Gastroesophageal sphincter (tissue), 4 donors: Measurements from ENCODE around the gene DLGAP3. TPM values are rescaled to one million over a fixed set of nuclear protein-coding genes. Genes with fewer than 3 reads are reported as not detected.

Experiments used
- ATAC-seq: fragments of 150-250 bp; one replicate; pipeline ENCODE4 v1.9.1; 2016; ENCODE audit warnings: mild to moderate bottlenecking, moderate library complexity
- H3K27ac ChIP-seq, 4 donors: fragments of 200-600 bp; sonication (generic) in 3 of 4; 1 replicate in 3 of 4; 2 replicates in 1 of 4; pipeline ENCODE4 v1.5.1; 2016 to 2019
- H3K27me3 ChIP-seq: fragments of 200-600 bp; sonication (generic); one replicate; pipeline ENCODE4 v1.5.1; 2019
- H3K36me3 ChIP-seq, 2 donors: fragments of 200-600 bp; sonication (generic); one replicate each; pipeline ENCODE4 v1.5.1; 2019; ENCODE audit warnings: control low read depth in 1 of 2
- H3K4me1 ChIP-seq, 3 donors: fragments of 200-600 bp; sonication (generic); 1 replicate in 2 of 3; 2 replicates in 1 of 3; pipeline ENCODE4 v1.5.1; 2016 to 2019; ENCODE audit warnings: control low read depth in 2 of 3
- H3K4me3 ChIP-seq, 2 donors: fragments of 200-600 bp; sonication (generic); one replicate each; pipeline ENCODE4 v1.5.1; 2019; ENCODE audit warnings: mild to moderate bottlenecking in 1 of 2, moderate library complexity in 1 of 2
- H3K9me3 ChIP-seq, 3 donors: fragments of 200-600 bp; sonication (generic); one replicate each; pipeline ENCODE4 v1.5.1; 2017 to 2019; ENCODE audit warnings: control low read depth in 2 of 3
- EP300 ChIP-seq: sonication (generic); formaldehyde crosslinking; IDR thresholded peaks from one replicate; pipeline ENCODE4 v1.6.1; 2017; ENCODE audit warnings: antibody characterized with exemption, mild to moderate bottlenecking
- POLR2A ChIP-seq, 2 donors: fragments of 450-650 bp; IDR thresholded peaks; one replicate each; pipeline ENCODE4 v1.6.1; 2017; ENCODE audit warnings: antibody characterized with exemption in 2 of 2, mild to moderate bottlenecking in 2 of 2, moderate library complexity in 1 of 2
- POLR2AphosphoS5 ChIP-seq: sonication (generic); formaldehyde crosslinking; IDR thresholded peaks from one replicate; pipeline ENCODE4 v1.6.1; 2017; ENCODE audit warnings: antibody characterized with exemption
- WGBS, 2 donors: methylation state at CpG; one replicate each; pipeline ENCODE4 v1.1.5; 2018; ENCODE audit warnings: low coverage in 1 of 2; 5-methylcytosine and 5-hydroxymethylcytosine counted together
- total RNA-seq, 4 donors: library from RNA; depleted of rRNA; stranded (reverse); fragments of >200 nt; gene quantifications; one replicate each; pipeline ENCODE4 v1.1.0, GENCODE V29; 2016
- TF ChIP-seq, protein P1 (sequence below), 4 experiments: fragments of 200-600 bp in 2 of 4; fragments of 450-650 bp in 2 of 4; sonication (generic) in 1 of 4; IDR thresholded peaks; one replicate each; pipeline ENCODE4 v1.5.1; 2017 to 2019; ENCODE audit warnings: antibody characterized with exemption in 4 of 4, mild to moderate bottlenecking in 2 of 4, moderate library complexity in 2 of 4

The DLGAP3 gene
- total RNA-seq, 4 donors from 2014 or later = 0.12 to 0.13 TPM; not detected in 2

DNA sequence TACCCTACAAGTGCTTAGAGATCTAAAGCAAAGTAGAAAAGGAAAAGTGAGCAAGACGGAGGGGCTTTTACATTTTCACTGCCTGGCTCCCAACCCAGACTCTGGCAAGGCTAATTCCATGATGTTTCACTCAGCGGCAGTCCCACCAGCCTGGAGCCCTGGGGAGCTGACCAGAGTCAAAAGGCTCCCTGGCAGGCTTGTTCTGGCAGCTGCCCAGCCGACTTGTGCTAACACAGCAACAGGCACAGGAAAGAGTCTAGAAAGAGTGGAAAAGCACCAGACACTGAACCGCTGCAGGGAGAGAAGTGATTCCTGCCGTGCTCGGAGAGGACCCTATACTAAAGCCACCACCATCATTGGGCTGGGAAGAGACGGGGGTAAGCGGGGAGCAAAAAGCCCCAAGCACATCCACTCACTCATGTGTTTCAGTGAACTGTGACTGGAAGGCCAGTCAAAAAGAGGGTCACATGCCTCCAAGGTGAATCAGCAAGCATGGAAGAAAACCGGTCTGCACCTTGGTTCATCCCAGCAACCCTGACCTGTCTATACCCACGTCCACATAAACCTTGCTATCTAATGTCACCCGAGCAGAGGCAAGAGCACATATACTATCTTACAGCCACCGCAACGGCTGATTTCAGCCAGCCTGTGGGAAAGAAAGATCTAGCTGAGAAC, 77.9 kb downstream of the DLGAP3 start:
- Histone ChIP-seq H3K4me3 (no peak overlapping the region), H3K27me3 (no peaks in the 10 kb centered on the region), H3K4me1 (peaks cover 0 to 58% (median 4%) of the 10 kb centered on the region in 3 donors), H3K36me3 (peaks cover 0 to 37% of the 10 kb centered on the region in 2 donors), H3K27ac (peak overlapping the region in 3 of 4 donors; percentile 48 to 75 (median 49)), H3K9me3 (no peaks in the 10 kb centered on the region)
- ATAC-seq = no peak
- TF ChIP-seq, protein P1, sequence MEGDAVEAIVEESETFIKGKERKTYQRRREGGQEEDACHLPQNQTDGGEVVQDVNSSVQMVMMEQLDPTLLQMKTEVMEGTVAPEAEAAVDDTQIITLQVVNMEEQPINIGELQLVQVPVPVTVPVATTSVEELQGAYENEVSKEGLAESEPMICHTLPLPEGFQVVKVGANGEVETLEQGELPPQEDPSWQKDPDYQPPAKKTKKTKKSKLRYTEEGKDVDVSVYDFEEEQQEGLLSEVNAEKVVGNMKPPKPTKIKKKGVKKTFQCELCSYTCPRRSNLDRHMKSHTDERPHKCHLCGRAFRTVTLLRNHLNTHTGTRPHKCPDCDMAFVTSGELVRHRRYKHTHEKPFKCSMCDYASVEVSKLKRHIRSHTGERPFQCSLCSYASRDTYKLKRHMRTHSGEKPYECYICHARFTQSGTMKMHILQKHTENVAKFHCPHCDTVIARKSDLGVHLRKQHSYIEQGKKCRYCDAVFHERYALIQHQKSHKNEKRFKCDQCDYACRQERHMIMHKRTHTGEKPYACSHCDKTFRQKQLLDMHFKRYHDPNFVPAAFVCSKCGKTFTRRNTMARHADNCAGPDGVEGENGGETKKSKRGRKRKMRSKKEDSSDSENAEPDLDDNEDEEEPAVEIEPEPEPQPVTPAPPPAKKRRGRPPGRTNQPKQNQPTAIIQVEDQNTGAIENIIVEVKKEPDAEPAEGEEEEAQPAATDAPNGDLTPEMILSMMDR (IDR thresholded peaks at IDR 0.05) = no peak
- no peak for TF ChIP-seq POLR2A (IDR thresholded peaks at IDR 0.05)
- TF ChIP-seq EP300 = no peak
- TF ChIP-seq POLR2AphosphoS5 = no peak
- 73 to 80% methylated on average over 1 to 3 of the region's 13 CpGs for WGBS, 2 donors

DNA sequence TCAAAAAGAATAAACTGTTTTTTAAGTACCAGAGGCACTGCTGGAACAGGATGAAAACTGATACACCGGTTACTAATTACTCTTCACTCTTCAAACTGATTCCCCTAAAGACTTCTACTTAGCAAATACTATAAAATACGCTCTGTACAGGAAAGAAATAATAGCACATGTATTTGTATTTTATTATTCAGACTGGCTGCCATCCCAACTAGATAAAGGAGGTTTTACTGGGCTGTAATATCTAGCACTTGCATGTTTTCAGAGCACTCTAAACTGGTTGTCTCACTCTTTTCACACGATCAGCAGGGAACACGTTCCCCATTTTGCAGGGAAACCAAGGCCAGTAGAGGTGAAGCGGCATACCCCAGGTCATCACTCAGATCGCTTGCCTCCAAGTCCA, 79.1 kb downstream of the DLGAP3 start:
- Histone ChIP-seq H3K27ac (no peak overlapping the region), H3K4me1 (peaks cover 0 to 60% (median 4%) of the 10 kb centered on the region in 3 donors), H3K4me3 (no peak overlapping the region), H3K9me3 (no peaks in the 10 kb centered on the region), H3K27me3 (no peaks in the 10 kb centered on the region), H3K36me3 (peaks cover 0 to 26% of the 10 kb centered on the region in 2 donors)
- ATAC-seq = no peak
- WGBS, 2 donors = 72 to 76% methylated on average over 6 of the region's 6 CpGs
- TF ChIP-seq POLR2AphosphoS5 (no peak), EP300 (no peak), POLR2A (IDR thresholded peaks at IDR 0.05) (no peak)
- TF ChIP-seq, protein P1 (IDR thresholded peaks at IDR 0.05) = no peak

DNA sequence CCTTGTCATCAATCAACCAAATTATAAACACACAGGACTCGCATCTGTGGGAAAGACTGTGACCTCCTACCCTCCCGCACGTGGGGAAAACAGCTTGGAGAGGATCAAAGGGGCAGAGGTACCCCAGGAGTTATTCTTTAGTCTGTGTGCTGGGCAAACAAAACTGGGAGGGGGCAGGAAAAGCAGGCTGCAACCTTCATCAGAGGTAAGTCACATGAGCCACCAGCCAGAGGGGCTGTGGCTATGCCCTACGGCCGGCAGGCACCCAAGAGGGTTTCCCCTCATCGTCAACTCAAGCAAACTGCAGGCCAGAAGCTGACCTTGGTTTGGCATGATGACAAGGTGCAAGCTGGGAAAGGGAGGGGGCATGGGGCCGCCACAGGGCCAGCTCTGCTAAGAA, 82.4 kb downstream of the DLGAP3 start:
- Histone ChIP-seq H3K4me1 (peaks cover 0 to 75% (median 4%) of the 10 kb centered on the region in 3 donors), H3K9me3 (no peaks in the 10 kb centered on the region), H3K27ac (no peak overlapping the region), H3K27me3 (no peaks in the 10 kb centered on the region), H3K36me3 (peaks cover 0 to 4% of the 10 kb centered on the region in 2 donors), H3K4me3 (no peak overlapping the region)
- ATAC-seq = no peak
- 68 to 72% methylated on average over 6 of the region's 7 CpGs for WGBS, 2 donors
- TF ChIP-seq POLR2AphosphoS5 (no peak), POLR2A (IDR thresholded peaks at IDR 0.05) (no peak)

DNA sequence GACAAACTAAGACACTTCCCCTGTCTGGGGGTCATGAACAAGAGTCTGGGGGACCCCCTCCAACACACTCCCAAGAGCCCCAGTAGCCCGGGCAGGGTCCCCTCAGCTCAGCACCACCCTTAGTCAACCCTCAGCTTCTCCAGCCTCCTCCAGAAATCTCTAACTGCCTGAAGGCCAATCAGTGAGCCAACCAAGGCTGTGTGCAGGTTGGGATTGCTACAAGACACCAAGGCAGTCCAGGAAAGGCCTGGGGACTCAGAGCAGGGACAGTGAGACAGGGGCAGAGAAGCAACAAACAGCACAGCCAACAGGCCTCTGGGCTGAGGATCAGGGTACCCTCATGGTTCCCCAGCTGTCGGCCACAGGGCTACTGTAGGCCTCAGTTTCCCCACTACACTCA, 83.2 kb downstream of the DLGAP3 start:
- 80 to 100% methylated on average over 1 of the region's 2 CpGs for WGBS, 2 donors
- H3K27me3 ChIP-seq = no peaks in the 10 kb centered on the region
- ATAC-seq = no peak
- peaks cover 0 to 4% of the 10 kb centered on the region in 2 donors for H3K36me3 ChIP-seq
- H3K9me3 ChIP-seq = no peaks in the 10 kb centered on the region
- no peak overlapping the region for H3K4me3 ChIP-seq
- peaks cover 0 to 70% (median 0%) of the 10 kb centered on the region in 3 donors for H3K4me1 ChIP-seq
- TF ChIP-seq POLR2A (IDR thresholded peaks at IDR 0.05) (no peak), POLR2AphosphoS5 (no peak), EP300 (no peak)
- TF ChIP-seq, protein P1 (IDR thresholded peaks at IDR 0.05) = no peak
- peak overlapping the region in 1 of 4 donors; percentile 1 for H3K27ac ChIP-seq

DNA sequence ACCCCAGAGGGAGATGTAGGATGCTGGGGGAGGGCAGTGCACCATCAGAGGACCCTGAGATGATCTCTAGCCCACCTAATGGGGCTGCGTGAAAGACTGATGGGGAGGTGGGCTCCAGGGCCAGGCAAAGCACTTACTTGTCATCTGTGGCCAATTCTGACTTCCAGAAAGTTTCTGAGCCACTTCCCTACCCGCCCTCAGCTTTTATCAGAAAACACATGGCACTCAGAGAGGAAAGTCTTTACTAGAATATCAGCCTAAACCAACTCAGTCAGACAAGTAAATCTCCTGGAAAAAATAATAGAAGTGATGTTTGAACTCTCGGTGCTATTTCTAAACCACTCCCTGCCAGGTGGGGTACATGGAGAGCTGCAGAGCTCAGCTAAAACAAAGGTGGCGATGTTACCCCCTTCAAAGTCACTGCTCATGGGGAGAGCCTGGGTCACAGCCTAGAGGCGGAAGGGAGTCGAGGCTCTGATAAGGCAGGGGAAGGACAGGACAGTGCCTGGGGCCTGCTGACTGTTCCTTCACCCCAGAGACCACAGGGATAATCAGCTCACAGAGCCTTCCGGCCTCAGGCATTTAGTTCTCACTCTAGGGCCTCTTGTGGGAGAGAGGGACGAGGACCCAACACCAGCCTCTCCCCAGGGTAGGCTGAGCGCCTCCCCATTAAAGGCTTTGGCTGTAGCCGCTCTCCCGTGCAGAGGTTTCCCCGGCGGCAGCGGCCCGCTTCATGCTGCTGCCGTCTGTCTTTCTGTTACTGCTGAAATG, 84.1 kb downstream of the DLGAP3 start:
- no peaks in the 10 kb centered on the region for H3K27me3 ChIP-seq
- no peak for ATAC-seq
- H3K27ac ChIP-seq = peak overlapping the region in 1 of 4 donors; percentile 32

More for the DNA sequence above, 84.1 kb downstream of the DLGAP3 start:
- Histone ChIP-seq H3K36me3 (peaks cover 0 to 4% of the 10 kb centered on the region in 2 donors), H3K4me1 (peaks cover 0 to 63% (median 0%) of the 10 kb centered on the region in 3 donors), H3K9me3 (no peaks in the 10 kb centered on the region), H3K4me3 (no peak overlapping the region)
- TF ChIP-seq EP300 (no peak), POLR2AphosphoS5 (no peak)
- 60 to 77% methylated on average over 3 to 10 of the region's 16 CpGs for WGBS, 2 donors
